Caco-2 (cell line): ENCODE data around the gene PPRC1. TPM values are rescaled to one million over a fixed set of nuclear protein-coding genes. Genes with fewer than 3 reads are reported as not detected.
A peak's percentile ranks its signal among the peaks of the same experiment; 100 is the strongest.

Experiments used
- BruUV-seq: library from RNA; stranded (reverse); fragments of 400-500 nt; replicated peaks from 2 replicates; lab custom pipeline; 2021; lab: Mats Ljungman, UMichigan
- CTCF ChIA-PET: fragments of 300-600 bp; sonication (Branson Sonifier 250); formaldehyde crosslinking; loops from one replicate; lab custom pipeline; 2022; ENCODE audit warnings: antibody characterized with exemption; lab: Charles Lee
- POLR2A ChIA-PET: fragments of 300-600 bp; sonication (Branson Sonifier 250); formaldehyde crosslinking; loops from one replicate; lab custom pipeline; 2022; ENCODE audit warnings: antibody characterized with exemption; lab: Charles Lee
- DNase-seq, 2 experiments: peaks; one replicate each; pipeline versions ENCODE4 v3.0.0 to v3.0.0-alpha.2; 2020 to 2022
- H3K27me3 ChIP-seq: replicated peaks from 2 replicates; pipeline ENCODE4 v1.6.0; 2011; ENCODE audit warnings: low read length; ENCODE audit not compliant: control insufficient read depth, insufficient read depth
- H3K36me3 ChIP-seq: 2 replicates; pipeline ENCODE4 v1.5.1; 2011; ENCODE audit warnings: low read length; ENCODE audit not compliant: control insufficient read depth, insufficient read depth
- H3K4me1 ChIP-seq: fragments of 250-450 bp; sonication (Bioruptor Pico); 2 replicates; pipeline ENCODE4 v1.5.1; 2020; ENCODE audit warnings: mild to moderate bottlenecking
- H3K4me3 ChIP-seq: 2 replicates; pipeline ENCODE4 v1.5.1; 2011; ENCODE audit warnings: low read depth, mild to moderate bottlenecking, control low read depth, low read length
- H3K9me3 ChIP-seq: fragments of 250-450 bp; sonication (Bioruptor Pico); 2 replicates; pipeline ENCODE4 v1.5.1; 2020; ENCODE audit warnings: mild to moderate bottlenecking, moderate library complexity
- H3K27ac Mint-ChIP-seq: one replicate; pipeline ENCODE4 v1.8.0; 2022; ENCODE audit warnings: mixed read lengths; ENCODE audit not compliant: unreplicated experiment
- H3K27me3 Mint-ChIP-seq: one replicate; pipeline ENCODE4 v1.8.0; 2022; ENCODE audit warnings: mixed read lengths; ENCODE audit not compliant: insufficient read depth, unreplicated experiment
- H3K36me3 Mint-ChIP-seq: one replicate; pipeline ENCODE4 v1.8.0; 2022; ENCODE audit warnings: mild to moderate bottlenecking, mixed read lengths; ENCODE audit not compliant: insufficient read depth, unreplicated experiment
- H3K4me1 Mint-ChIP-seq: one replicate; pipeline ENCODE4 v1.8.0; 2022; ENCODE audit warnings: low read depth, mixed read lengths; ENCODE audit not compliant: unreplicated experiment
- H3K4me3 Mint-ChIP-seq: one replicate; pipeline ENCODE4 v1.8.0; 2022; ENCODE audit warnings: mild to moderate bottlenecking, moderate library complexity, mixed read lengths; ENCODE audit not compliant: unreplicated experiment
- H3K9me3 Mint-ChIP-seq: one replicate; pipeline ENCODE4 v1.8.0; 2022; ENCODE audit warnings: mixed read lengths; ENCODE audit not compliant: unreplicated experiment
- CTCF ChIP-seq, 2 experiments: fragments of 200-600 bp in 1 of 2; IDR thresholded peaks; 1 replicate in 1 of 2; 2 replicates in 1 of 2; pipeline versions ENCODE4 v1.5.1 to v1.8.0; 2011 to 2022; ENCODE audit warnings: antibody characterized with exemption in 1 of 2, control low read depth in 1 of 2, inconsistent platforms in 1 of 2, low read depth in 1 of 2, low read length in 1 of 2, mild to moderate bottlenecking in 1 of 2, moderate library complexity in 1 of 2; ENCODE audit not compliant: insufficient read depth in 1 of 2, severe bottlenecking in 1 of 2, unreplicated experiment in 1 of 2
- intact Hi-C: fragments of 100-400 bp; cut with micrococcal nuclease; formaldehyde crosslinking; loops from one replicate; pipeline ENCODE4 v1.10.0; 2022; ENCODE audit not compliant: unreplicated experiment
- total RNA-seq: library from RNA; stranded (reverse); gene quantifications from 2 replicates; pipeline ENCODE4 v1.2.3, GENCODE V29; 2022

The PPRC1 gene
- total RNA-seq, 1 experiment from 2014 or later: 66.6 TPM

GRCh38 chr10:102133373-102134195 is 744 bp downstream of the PPRC1 start:
- no TSS peak for BruUV-seq
- Histone ChIP-seq H3K36me3 (peaks cover 2% of the 10 kb centered on the region), H3K9me3 (no peaks in the 10 kb centered on the region), H3K4me1 (peaks cover 11% of the 10 kb centered on the region), H3K27me3 (no peaks in the 10 kb centered on the region), H3K4me3 (peak overlapping the region; percentile 92)
- peak; percentile 86 to 88 for DNase-seq
- Mint-ChIP-seq H3K4me1 (peaks cover 7% of the 10 kb centered on the region), H3K4me3 (peak overlapping the region; percentile 94), H3K27me3 (no peaks in the 10 kb centered on the region), H3K27ac (peak overlapping the region; percentile 99), H3K9me3 (no peaks in the 10 kb centered on the region), H3K36me3 (peaks cover 49% of the 10 kb centered on the region)
- intact Hi-C loops: loop anchor here (2.0 to 5.0 kb wide), 2 partner anchors 19 to 66 kb away; partner anchors contain the start of gene HPS6
- ChIA-PET POLR2A (no interaction called here), CTCF (no interaction called here)
- TF ChIP-seq CTCF (IDR thresholded peaks at IDR 0.05; ENCODE audit: insufficient read depth in 1 of 2, low read depth in 1 of 2, low read length in 1 of 2, severe bottlenecking in 1 of 2, unreplicated experiment in 1 of 2): no peak

GRCh38 chr10:102134416-102134815 is 1.6 kb downstream of the PPRC1 start:
- BruUV-seq: TSS peak; percentile 66
- CTCF ChIA-PET: no interaction called here
- no peaks in the 10 kb centered on the region for H3K9me3 Mint-ChIP-seq

More at GRCh38 chr10:102134416-102134815, 1.6 kb downstream of the PPRC1 start:
- Histone ChIP-seq H3K4me3 (peak overlapping the region; percentile 92), H3K27me3 (no peaks in the 10 kb centered on the region), H3K36me3 (peaks cover 5% of the 10 kb centered on the region), H3K9me3 (no peaks in the 10 kb centered on the region), H3K4me1 (peaks cover 11% of the 10 kb centered on the region)
- Mint-ChIP-seq H3K4me1 (peaks cover 7% of the 10 kb centered on the region), H3K27ac (peak overlapping the region; percentile 99), H3K36me3 (peaks cover 57% of the 10 kb centered on the region), H3K27me3 (no peaks in the 10 kb centered on the region), H3K4me3 (peak overlapping the region; percentile 94)
- DNase-seq: no peak
- intact Hi-C loops: loop anchor here (5.0 kb wide), 1 partner anchor 67 kb away; the partner anchor contains the start of gene HPS6
- POLR2A ChIA-PET: no interaction called here
- TF ChIP-seq CTCF (IDR thresholded peaks at IDR 0.05; ENCODE audit: insufficient read depth in 1 of 2, low read depth in 1 of 2, low read length in 1 of 2, severe bottlenecking in 1 of 2, unreplicated experiment in 1 of 2): no peak
